GM18907 (cell line): ENCODE results near the gene PLEKHA8.

Source experiments
- ATAC-seq: cut with Tn5 transposase; IDR thresholded peaks from one replicate; pipeline ENCODE4 v1.9.1; 2021; ENCODE audit warnings: mild to moderate bottlenecking, moderate library complexity; ENCODE audit not compliant: unreplicated experiment

Gene PLEKHA8

GRCh38 chr7:30166155-30166840 is 138.1 kb downstream of the PLEKHA8 start:
- ATAC-seq: no peak

DNA sequence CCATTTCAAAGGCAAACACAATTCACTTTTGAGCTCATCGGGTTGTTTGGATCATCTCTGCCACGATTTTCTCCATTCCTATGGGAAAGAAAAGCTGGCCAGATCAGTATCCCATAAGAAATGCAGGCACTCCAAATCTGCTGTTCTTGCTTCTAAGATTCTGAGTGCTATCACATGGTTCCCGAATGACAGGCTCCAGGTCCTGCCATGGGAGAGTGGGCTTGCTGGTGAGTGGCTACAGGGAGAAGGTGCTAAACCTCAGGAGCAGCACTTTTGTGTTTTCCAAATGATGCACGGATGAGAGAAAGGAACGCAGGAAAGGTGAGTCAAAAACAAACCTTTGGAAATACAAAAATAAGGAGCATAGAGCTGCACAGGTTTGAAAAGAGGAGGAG is 138.6 kb downstream of the PLEKHA8 start:
- ATAC-seq: no peak

- no peak for ATAC-seq
Observed at GRCh38 chr7:30167901-30168300, 139.7 kb downstream of the PLEKHA8 start.

- ATAC-seq: no peak
Observed at GRCh38 chr7:30168835-30169573, 140.8 kb downstream of the PLEKHA8 start.

DNA sequence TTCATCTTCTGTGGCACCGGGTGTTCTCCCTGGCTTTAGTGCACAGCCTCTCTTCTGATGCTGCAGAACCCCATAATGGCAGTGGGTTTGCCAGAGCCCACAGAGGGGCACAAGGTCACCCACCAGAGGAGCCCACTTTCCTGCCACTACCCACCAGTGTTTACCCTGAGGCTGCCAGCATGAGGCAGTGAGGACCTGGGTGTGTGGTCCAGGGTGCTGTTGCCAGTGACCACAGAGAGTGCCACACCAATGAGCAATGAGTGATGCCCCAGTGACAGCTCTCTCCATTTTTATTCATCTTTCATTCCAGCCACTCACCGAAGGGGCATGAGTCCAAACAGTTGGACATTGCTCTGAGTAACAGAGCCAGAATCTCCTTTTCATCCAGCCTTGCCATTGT is 141.4 kb downstream of the PLEKHA8 start:
- ATAC-seq: no peak

DNA sequence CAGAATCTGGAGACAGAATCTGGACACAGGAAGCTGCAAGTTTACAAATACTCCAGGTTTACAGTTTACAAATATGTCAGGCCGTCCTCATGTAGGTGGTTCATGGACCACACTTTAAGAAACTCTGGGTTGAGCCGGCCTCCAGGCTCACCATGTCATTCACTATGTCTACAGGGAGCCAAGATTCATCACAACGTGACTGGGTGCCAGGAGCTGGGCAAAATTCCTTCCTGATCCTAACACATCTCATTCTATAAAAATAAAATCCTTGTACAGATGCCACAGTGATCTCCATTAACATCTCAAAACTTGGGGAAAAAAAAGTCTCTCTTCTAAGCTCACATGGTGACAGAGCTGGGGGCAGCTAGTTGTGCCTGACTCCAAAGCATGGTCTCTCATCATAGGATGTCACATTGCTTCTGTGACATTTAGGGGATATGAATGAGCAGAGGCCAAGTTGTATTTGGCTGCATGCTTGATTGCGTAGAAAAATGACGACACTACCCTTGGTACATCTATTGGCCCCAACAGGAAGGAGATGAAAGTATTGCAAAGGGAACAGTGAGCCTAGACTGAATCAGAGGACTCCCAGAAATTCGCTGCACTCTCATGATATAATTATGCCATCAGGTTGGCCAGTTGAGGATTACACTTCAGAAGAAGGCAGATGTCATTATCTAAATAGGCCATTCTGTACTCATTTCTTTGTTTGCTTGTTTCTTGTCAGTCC is 142.4 kb downstream of the PLEKHA8 start:
- ATAC-seq: no peak

DNA sequence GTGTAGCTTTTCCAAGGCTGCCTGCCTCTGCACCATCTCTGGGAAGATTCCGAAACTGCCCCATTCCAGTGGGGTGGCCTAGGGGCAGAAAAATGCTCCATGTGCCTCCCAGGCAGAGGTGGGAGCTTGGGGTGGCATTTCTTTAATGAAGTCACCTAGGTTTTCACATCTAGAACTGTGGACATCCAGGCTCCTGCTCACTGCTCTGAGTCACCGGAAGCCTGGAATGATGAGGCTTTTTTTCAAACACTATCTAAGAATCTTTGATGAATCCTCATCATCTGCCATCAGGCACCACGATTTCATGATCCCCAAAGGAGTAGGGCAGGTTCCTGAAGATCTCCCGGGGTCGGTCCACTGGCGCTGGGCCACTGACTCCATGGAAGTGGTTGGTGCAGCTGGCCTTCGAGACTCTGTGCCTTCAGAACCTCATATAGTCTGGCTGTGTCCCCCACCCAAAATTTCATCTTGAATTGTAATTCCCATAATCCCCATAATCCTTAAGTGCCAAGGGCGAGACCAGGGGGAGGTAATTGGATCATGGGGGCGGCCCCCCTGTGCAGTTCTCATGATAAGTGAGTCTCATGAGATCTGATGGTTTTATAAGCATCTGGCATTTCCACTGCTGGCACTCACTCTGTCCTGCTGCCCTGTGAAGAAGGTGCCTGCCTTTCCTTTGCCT is 143.7 kb downstream of the PLEKHA8 start:
- no peak for ATAC-seq

GRCh38 chr7:30172451-30172850 is 144.2 kb downstream of the PLEKHA8 start:
- no peak for ATAC-seq

GRCh38 chr7:30173058-30173897 is 145.1 kb downstream of the PLEKHA8 start:
- no peak for ATAC-seq

- ATAC-seq: no peak
Observed at GRCh38 chr7:30175180-30175579, 147.0 kb downstream of the PLEKHA8 start.

DNA sequence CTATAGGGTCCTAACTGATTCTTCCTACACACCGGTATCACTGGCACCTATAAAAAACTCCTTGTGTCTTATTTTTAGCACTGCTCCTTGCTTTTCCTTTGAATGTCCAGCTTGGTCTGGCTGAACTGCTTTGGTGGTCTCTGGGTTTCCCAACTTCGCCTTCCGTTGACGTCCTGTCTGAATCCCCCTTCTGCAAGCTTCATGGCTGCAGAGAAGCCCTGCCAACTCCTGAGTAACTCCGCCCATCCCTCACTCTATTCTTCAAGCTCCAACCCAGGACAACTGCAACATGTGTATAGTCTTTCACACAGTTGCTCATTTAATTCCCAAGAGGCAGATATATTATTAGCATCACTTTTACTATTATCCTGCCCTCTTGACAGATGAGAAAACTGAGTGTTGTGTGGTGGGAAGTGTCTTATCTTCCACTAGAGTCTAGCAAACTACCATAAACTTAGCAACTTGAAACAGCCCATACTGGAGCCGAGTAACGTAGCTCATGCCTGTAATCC is 147.5 kb downstream of the PLEKHA8 start:
- ATAC-seq: no peak

DNA sequence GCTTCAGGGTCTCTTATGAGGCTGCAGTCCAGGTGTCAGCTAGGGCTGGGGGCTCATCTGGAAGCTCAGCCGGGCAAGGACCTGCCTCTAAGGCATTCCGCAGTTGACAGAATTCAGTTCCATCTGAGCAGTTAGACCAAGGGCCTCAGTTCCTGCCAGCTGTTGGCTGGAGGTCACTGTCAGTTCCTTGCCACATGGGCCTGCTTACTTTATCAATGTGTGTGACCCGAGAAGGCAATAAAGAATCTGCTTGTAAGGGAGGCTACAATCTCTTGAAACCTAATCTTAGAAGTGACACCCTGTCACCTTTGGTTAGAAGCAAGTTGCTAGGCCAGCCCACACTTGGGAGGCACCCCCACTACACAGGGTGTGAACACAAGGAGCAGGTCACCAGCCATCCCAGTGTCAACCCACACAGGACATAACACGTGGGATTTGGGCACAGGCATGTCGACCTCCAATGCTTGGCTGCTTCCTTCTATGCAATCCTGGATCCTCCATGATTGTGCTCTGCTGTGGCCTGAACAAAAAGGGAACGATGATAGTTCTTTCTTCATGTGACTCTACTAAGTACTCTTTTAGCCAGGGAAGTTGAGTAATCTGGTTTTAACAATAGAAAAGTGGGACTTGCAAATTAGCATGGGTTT is 148.4 kb downstream of the PLEKHA8 start:
- ATAC-seq: peak; percentile 56

GRCh38 chr7:30177186-30177585 is 149.0 kb downstream of the PLEKHA8 start:
- no peak for ATAC-seq

GRCh38 chr7:30177965-30178364 is 149.8 kb downstream of the PLEKHA8 start:
- no peak for ATAC-seq

- peak; percentile 89 for ATAC-seq
Observed at GRCh38 chr7:30178748-30179436, 150.7 kb downstream of the PLEKHA8 start.
